Mesothelial cell of epicardium (in vitro differentiated cells): ENCODE measurements around the gene BMP6. TPM values are rescaled to one million over a fixed set of nuclear protein-coding genes. Genes with fewer than 3 reads are reported as not detected.

Experiments used
- DNase-seq, 2 experiments: peaks; one replicate each; pipeline ENCODE4 v3.0.0; 2021; ENCODE audit warnings: low spot score in 2 of 2; ENCODE audit not compliant: unreplicated experiment in 2 of 2
- H3K27ac Mint-ChIP-seq: 2 replicates; pipeline ENCODE4 v1.8.0; 2021; ENCODE audit warnings: mixed read lengths
- H3K27me3 Mint-ChIP-seq: 2 replicates; pipeline ENCODE4 v1.8.0; 2021; ENCODE audit warnings: low read depth, mixed read lengths
- H3K36me3 Mint-ChIP-seq: 2 replicates; pipeline ENCODE4 v1.8.0; 2021; ENCODE audit warnings: mixed read lengths
- H3K4me1 Mint-ChIP-seq: 2 replicates; pipeline ENCODE4 v1.8.0; 2021; ENCODE audit warnings: mixed read lengths
- H3K4me3 Mint-ChIP-seq: 2 replicates; pipeline ENCODE4 v1.8.0; 2021; ENCODE audit warnings: mild to moderate bottlenecking, moderate library complexity, mixed read lengths
- H3K9me3 Mint-ChIP-seq: 2 replicates; pipeline ENCODE4 v1.8.0; 2021; ENCODE audit warnings: mixed read lengths
- CTCF ChIP-seq: fragments of 200-600 bp; sonication (generic); IDR thresholded peaks from one replicate; pipeline ENCODE4 v1.5.0; 2021; ENCODE audit warnings: antibody characterized with exemption; ENCODE audit not compliant: unreplicated experiment
- total RNA-seq: library from RNA; stranded (reverse); gene quantifications from 3 replicates; pipeline ENCODE4 v1.2.1, GENCODE V29; 2021

BMP6 gene
- total RNA-seq, 1 donor from 2014 or later, result 3.6 TPM

DNA sequence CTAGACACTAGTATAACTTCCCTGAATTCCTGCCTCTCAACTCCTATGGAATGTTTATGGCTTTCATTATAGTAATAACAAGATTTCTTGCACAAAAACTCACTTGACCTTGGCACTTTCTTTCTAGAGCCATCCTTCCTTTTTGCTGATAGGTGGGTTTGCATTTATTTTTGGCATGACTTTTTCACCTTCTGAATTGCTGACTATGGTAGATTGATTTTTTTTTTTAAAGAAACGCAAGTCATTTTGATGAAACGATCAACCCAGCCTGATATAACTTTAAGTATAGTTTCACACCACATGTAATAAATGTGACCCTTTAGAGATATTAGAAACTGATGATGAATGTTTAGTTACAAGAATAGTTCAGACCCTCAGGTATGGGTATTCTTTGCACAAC lies 61.8 kb downstream of the BMP6 start:
- Mint-ChIP-seq H3K4me1 (peaks cover 11% of the 10 kb centered on the region), H3K4me3 (no peak overlapping the region), H3K9me3 (no peaks in the 10 kb centered on the region), H3K27me3 (peaks cover 57% of the 10 kb centered on the region), H3K27ac (no peak overlapping the region), H3K36me3 (no peaks in the 10 kb centered on the region)
- TF ChIP-seq CTCF, result no peak
- DNase-seq, result no peak

- no peak for DNase-seq
- Mint-ChIP-seq H3K9me3 (no peaks in the 10 kb centered on the region), H3K27ac (no peak overlapping the region), H3K4me3 (no peak overlapping the region), H3K36me3 (no peaks in the 10 kb centered on the region), H3K4me1 (no peaks in the 10 kb centered on the region), H3K27me3 (peaks cover 58% of the 10 kb centered on the region)
- no peak for TF ChIP-seq CTCF
Measured at GRCh38 chr6:7794509-7794908, 68.6 kb downstream of the BMP6 start.

DNA sequence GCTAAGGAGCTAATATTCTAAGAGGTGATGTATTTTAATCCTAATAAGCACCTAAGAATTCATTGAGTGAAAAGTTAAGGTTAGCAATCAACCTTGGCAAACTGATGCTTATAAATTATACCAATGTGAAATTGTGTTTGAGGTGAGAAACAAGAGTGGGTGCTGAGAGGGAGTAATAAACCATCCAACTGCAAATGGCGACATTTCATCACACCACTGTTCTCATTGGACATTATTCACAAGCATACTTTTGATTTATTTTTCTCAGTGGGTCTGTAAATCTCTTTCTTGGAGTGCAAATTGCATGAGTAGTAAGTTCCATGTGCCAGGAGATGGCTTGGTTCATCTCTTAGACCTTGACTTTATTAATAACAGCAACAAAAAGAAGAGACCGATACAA lies 71.5 kb downstream of the BMP6 start:
- Mint-ChIP-seq H3K36me3 (no peaks in the 10 kb centered on the region), H3K27ac (no peak overlapping the region), H3K4me3 (no peak overlapping the region), H3K27me3 (peaks cover 50% of the 10 kb centered on the region), H3K4me1 (peaks cover 6% of the 10 kb centered on the region), H3K9me3 (no peaks in the 10 kb centered on the region)
- no peak for TF ChIP-seq CTCF
- no peak for DNase-seq

- Mint-ChIP-seq H3K9me3 (no peaks in the 10 kb centered on the region), H3K4me1 (peaks cover 6% of the 10 kb centered on the region), H3K36me3 (no peaks in the 10 kb centered on the region), H3K27ac (no peak overlapping the region), H3K27me3 (peaks cover 49% of the 10 kb centered on the region), H3K4me3 (no peak overlapping the region)
- DNase-seq, result no peak
- no peak for TF ChIP-seq CTCF
Measured at GRCh38 chr6:7798751-7799150, 72.9 kb downstream of the BMP6 start.

DNA sequence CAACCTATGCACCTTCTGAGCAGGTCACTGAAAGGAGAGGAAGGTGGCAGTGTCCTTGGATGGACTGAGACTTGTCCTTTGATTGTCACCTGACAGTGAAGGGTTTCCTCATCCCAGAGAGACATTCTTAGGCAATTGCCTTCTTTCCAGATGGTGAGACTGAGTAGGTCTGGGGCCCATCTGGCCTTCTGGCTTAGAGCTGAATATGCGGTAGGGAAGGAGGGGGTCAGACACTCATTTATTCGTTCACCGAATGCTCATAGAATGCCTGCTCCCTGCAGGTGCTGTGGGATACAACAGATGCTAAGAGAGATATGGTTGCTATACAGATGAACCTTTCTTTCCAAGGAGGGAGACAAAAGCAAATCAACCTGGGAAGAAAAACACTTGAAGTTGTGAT lies 76.8 kb downstream of the BMP6 start:
- Mint-ChIP-seq H3K36me3 (no peaks in the 10 kb centered on the region), H3K4me1 (peaks cover 26% of the 10 kb centered on the region), H3K27me3 (peaks cover 17% of the 10 kb centered on the region), H3K4me3 (no peak overlapping the region), H3K27ac (no peak overlapping the region), H3K9me3 (no peaks in the 10 kb centered on the region)
- DNase-seq, result no peak
- no peak for TF ChIP-seq CTCF

DNA sequence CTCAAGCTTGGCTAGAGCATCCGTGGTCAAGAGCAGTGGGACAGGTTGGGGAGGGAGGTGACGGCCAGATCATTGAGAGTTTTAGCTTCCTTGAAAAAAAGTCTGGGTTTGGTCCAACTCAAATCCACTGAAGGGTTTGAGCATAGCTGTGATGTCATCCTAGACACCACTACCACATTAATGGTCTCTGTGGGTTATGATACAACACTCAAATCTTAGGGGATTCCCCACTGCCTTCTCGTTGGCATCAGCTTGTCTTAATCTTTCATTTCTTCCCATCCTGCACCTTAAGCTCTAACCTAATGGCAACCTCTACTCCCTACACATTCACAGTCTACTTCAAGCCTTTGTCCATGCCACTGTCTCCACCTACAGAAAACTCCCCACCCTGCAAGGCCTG lies 77.3 kb downstream of the BMP6 start:
- TF ChIP-seq CTCF, result no peak
- no peak for DNase-seq
- peaks cover 13% of the 10 kb centered on the region for H3K27me3 Mint-ChIP-seq
- H3K36me3 Mint-ChIP-seq, result no peaks in the 10 kb centered on the region
- H3K9me3 Mint-ChIP-seq, result no peaks in the 10 kb centered on the region
- no peak overlapping the region for H3K4me3 Mint-ChIP-seq
- peaks cover 26% of the 10 kb centered on the region for H3K4me1 Mint-ChIP-seq
- H3K27ac Mint-ChIP-seq, result no peak overlapping the region
